Stimulated activated CD8-positive, alpha-beta memory T cell treated with anti-CD3 and anti-CD28 coated beads, Interleukin-4, amount 100 ng/mL, for 1 hour (primary cell): ENCODE results near the gene MMP15.

Experiments
- DNase-seq, 2 donors: peaks; one replicate each; pipeline ENCODE4 v3.0.0-alpha.2; 2020; ENCODE audit warnings: low read depth in 2 of 2, low spot score in 1 of 2

MMP15 gene

DNA sequence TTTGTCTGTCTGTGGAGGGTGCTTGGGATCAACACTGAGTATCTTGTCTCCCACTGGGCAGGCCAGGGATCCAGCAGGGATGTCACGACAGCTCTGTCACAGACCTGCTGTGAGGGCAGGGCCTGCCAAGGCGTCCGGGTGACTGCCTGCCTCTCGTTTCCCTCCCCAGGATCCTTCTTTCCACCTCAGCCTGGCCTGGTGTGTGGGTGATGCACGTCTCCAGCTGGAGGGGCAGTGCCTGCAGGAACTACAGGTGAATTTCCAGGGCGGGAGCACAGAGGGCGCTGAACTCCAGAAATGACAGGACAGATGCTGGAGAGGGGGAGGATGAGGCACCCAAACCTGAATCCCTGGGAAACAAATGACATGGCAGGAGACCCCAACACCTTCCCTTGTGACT is 6.8 kb upstream of the MMP15 start:
- DNase-seq, result no peak

- no peak for DNase-seq
Measured at GRCh38 chr16:58019866-58020538, 5.6 kb upstream of the MMP15 start.

- no peak for DNase-seq
Measured at GRCh38 chr16:58020628-58021521, 4.7 kb upstream of the MMP15 start.

DNA sequence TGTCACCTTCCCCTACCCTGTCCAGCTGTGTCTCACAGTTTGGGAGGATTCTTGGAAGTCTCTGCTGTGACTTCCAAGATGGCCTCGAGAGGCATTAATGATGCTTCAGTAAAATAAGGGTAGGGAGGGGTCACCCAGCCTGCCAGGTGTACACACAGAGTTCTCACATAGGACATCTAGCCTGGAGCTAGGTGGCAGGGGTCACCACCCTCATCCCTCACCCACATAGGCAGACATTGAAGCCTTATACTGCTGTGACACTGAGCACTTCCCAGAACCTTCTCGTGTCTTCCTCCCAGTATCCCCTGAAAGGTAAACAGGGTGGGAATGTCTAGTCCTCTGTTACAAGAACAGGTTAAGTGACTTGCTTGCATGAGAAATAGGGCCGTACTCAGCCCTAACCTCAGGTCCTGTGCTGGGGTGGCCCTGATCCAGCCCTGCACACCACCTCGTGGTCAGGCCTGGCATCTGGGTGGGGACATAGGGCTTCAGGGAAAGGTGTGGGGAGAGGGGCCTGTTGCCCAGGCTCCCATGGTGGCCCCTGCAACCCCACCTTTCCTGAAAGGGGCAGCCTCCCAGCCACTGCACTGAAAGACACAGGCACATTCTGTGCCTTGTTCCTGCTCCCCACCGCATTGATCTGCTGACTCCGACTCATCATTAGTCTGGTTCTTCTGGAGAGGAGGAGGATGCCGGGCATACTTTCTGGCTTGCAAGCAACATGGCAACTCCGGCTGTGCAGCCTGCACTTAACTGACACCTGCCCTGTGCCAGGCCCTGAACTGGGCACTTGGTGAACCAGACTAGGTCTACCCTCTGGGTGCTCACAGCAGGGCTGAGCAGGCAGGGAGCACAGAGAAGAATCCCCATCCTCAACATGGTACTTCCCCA is 3.6 kb upstream of the MMP15 start:
- no peak for DNase-seq

DNA sequence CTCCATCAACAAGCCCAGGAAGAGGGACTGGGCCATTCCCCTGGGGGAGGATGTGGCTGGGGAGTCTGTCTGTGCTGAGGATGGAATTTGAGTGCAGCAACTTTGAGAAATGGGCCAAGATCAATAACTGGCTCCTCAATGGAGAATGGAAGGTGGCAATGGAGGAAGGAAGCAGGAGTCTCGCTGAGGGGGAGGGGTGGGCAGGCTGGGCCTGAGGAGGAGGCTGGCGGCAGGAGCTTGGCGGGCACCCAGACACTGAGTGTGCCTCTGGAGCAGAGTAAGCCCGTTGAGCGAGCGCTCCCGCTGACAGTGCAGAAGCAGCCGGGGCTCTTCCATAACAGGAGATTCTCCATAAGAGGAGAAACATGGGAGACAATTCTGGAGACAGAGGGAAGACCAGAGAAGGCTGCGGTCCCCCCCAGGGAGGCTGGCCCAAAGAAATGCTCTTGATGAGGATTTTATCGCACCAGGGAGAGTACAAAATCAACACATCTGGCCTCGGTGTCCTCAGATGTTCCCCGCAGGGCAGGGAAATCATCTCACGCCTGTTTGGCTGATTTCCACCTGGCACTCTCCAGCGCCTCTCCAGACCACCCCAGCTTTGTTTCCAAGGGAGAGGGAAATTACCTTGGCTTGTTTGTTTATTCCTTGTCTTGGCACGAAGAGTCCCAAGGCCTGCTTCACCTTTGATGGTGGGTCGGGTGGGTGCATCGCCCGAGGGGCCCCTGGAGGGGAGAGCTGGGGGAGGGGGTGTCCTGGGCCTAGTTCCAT is 2.8 kb upstream of the MMP15 start:
- DNase-seq, result no peak

DNA sequence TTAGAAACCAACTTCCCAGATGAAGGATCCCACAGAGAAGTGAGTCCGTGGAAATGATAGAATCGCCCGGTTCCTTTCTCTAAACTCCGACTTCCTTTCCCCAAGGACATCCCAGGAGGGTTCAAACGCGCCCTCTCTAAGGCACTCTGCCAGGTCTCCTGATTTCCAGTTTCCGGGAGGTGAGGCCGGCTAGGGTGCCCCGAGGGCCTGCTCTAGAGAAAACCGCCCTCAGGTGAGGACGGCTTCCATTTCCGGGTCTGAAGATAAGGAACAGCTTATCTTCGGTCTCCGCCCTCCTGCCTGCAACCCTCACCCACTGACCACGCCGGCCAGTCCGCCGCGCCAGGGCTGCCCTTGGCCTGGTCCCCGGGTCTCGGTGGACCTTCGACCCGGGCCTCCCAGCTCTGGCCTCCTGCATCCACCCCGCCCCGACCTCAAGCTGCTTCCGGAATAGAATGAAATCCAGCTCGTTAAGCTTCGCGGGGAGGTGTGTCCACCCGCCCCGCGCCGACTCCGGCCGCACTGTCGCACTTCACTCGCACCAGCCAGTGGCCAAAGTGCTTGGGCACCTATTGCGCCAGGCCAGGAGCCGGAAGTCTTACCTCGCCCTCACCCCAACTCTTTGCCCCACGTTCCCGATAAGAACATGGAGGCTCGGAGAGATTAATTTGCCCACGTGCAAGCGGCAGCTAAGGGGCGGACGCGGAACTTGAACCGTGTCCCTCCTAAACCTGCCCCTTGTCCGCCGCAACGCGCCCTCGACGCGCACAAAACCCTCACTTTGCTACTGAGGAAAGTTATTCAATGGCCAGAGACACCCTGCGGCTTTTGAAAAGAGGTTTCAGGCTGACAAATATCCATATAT is 836 bp upstream of the MMP15 start:
- DNase-seq, result no peak

- DNase-seq, result no peak
Measured at GRCh38 chr16:58026139-58026704, 668 bp downstream of the MMP15 start.

DNA sequence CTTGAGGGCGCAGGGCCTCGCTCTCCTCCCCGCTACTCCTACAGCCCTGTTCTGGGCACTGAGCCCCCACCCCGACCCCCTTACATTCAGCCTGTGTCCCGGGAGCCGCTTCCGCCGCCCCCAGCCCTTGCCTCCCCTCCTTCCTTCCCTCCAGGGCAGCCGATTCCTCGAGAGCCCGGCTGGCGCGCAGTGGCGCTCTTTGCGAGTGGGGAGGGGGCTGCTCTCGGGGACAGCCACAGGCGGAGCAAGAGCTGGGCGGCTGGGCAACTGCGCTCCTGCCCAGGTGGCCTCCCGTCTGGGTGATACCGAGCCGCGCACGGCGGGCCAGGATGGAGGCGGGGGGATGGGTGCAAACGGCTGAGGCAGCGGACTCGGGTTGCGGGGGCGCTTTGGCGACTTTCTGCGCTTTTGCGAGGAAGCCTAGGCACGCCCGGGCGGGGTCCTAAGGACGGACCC is 1.2 kb downstream of the MMP15 start:
- DNase-seq, result no peak

DNA sequence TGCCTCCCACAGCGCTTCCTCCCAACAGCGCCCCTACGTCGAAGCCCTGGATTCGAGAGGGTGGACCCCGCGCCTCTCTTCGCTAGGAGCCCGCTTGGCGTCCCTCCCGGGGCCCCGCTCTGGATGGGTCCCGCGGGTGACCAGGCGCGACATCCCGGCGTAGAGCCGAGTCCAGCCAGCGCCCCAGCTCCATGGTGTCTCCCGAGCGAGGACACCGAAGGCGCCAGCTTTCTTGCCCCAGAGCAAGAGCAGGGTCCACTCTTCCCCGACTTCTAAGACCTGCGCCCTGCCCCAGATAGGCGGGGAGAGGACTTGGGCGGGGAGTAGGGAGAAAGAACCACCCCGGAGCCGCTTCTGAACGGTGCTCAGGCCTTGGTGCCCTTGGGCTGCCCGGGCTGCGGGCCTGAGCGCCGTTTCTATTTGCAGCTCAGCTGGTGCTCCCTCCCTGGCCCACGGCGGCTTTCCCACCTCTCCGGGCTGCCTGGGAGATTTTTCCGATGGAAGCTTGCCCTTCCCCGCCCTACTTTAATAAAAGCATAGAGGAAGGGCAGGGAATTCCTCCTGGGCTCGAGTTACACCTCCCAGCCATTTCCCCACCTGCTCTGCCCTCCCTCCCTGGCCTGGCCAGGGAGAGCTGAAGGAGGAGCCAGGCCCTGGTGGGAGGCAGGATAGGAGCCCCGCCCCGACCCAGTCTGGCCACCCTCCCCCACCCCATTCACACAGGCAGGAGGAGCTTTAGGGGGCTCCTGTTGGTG is 1.8 kb downstream of the MMP15 start:
- DNase-seq, result no peak

DNA sequence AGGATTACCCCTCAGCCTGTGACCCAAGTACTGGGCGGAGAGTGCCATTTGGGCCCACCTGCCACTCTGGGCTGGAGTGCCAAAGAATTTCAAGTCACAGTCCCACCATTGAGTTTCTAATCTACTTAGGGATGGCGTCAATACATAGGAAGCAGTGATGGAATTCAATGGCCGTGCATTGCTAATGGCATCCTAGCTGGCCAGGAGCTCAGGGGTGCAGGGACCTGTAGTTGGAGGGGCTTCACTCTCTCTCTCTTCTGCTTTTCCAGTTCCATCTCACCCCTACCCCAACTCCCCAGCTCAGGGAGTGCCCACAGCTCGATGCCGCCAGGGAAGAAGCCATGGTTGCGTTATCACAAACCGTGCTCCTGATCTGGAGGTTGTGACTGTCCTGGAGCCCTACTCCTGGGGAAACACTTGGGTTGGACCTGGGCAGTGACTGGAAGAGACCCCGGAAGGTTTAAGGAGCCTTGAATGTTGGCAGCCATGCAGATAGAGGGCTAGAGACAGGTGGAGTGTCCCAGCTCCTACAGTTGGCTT is 2.4 kb downstream of the MMP15 start:
- no peak for DNase-seq

GRCh38 chr16:58028541-58029070 is 3.1 kb downstream of the MMP15 start:
- no peak for DNase-seq

GRCh38 chr16:58029410-58029809 is 3.9 kb downstream of the MMP15 start:
- no peak for DNase-seq

GRCh38 chr16:58030136-58030840 is 4.7 kb downstream of the MMP15 start:
- DNase-seq, result no peak

DNA sequence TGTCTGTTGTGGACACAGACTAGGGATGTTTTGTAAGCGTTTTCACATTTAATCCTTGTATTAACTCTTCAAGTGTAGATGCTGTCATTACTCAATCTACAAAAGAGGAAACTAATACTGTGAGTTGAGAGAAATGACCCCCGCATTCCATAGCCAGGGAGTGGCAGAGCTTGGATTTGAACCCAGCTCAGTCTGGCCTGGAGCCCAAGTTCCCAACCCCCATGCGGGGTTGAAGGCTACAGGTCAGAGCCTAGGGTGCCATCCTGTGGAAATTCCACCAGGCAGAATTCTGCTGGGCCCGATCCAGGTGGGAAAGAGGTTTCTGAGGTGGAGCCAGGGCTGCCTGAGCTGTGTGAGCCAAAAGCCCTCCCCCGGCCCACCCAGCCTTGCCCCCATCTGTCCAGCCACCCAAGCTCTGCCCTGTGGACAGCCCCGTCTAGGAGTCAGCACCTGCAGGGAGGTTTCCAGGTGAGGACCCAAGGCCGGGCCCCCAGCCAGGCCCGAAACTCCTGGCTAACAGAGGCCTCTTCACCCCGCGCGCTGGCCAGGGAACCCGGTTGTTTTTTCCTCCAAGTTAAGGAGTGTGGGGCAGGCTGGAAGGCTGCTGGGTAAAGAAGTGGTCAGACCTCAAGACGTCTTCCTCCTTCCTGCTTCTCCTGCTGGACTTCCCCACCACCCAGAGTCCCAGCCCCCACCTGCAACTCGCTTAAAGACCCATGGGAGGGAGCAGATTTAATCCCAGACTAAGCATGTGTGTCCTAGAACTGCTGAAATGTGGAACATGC is 5.7 kb downstream of the MMP15 start:
- DNase-seq, result no peak

- DNase-seq, result no peak
Measured at GRCh38 chr16:58032710-58033293, 7.2 kb downstream of the MMP15 start.

GRCh38 chr16:58034128-58034685 is 8.7 kb downstream of the MMP15 start:
- DNase-seq, result no peak
